DMS53 (cell line): Measurements from ENCODE around the gene BCR.

Experiments used
- DNase-seq: peaks from one replicate; lab custom pipeline; 2025; lab: John Stamatoyannopoulos, UW

Gene BCR

GRCh38 chr22:23217171-23218052, 37.1 kb downstream of the BCR start:
- DNase-seq, result no peak

- DNase-seq, result no peak
These were observed 38.0 kb downstream of the BCR start for GRCh38 chr22:23218053-23218866.

GRCh38 chr22:23218867-23219251, 38.5 kb downstream of the BCR start:
- peak; percentile 86 for DNase-seq

- peak; percentile 28 for DNase-seq
These were observed 39.0 kb downstream of the BCR start for GRCh38 chr22:23219317-23219716.

GRCh38 chr22:23219822-23220484, 39.6 kb downstream of the BCR start:
- peak; percentile 70 for DNase-seq

- DNase-seq, result peak; percentile 52
These were observed 40.4 kb downstream of the BCR start for GRCh38 chr22:23220485-23221350.

- no peak for DNase-seq
These were observed 41.1 kb downstream of the BCR start for GRCh38 chr22:23221351-23221804.

GRCh38 chr22:23222033-23222792, 41.9 kb downstream of the BCR start:
- DNase-seq, result no peak

GRCh38 chr22:23222793-23223568, 42.7 kb downstream of the BCR start:
- DNase-seq, result no peak

- DNase-seq, result peak; percentile 33
These were observed 43.4 kb downstream of the BCR start for GRCh38 chr22:23223569-23224317.

- no peak for DNase-seq
These were observed 44.5 kb downstream of the BCR start for GRCh38 chr22:23224846-23225245.

GRCh38 chr22:23225337-23225723, 45.0 kb downstream of the BCR start:
- no peak for DNase-seq

- DNase-seq, result no peak
These were observed 45.6 kb downstream of the BCR start for GRCh38 chr22:23225724-23226496.

GRCh38 chr22:23226497-23226850, 46.2 kb downstream of the BCR start:
- DNase-seq, result no peak

GRCh38 chr22:23227380-23227779, 47.1 kb downstream of the BCR start:
- no peak for DNase-seq

GRCh38 chr22:23228503-23228902, 48.2 kb downstream of the BCR start:
- DNase-seq, result no peak

- DNase-seq, result no peak
These were observed 49.3 kb downstream of the BCR start for GRCh38 chr22:23229646-23230045.

GRCh38 chr22:23230348-23231068, 50.2 kb downstream of the BCR start:
- no peak for DNase-seq
